ENCODE data around the gene PIP5KL1.

- TF ChIP-seq EZH2phosphoT487 (IDR thresholded peaks at IDR 0.05; ENCODE audit: borderline replicate concordance, low read length) (no peak), EZH2 (IDR thresholded peaks at IDR 0.05; ENCODE audit: low read length, unreplicated experiment) (no peak), CTCF (conservative IDR thresholded peaks at IDR 0.05; ENCODE audit: low read depth, low read length) (no peak)
Measured at GRCh38 chr9:127890053-127890452, 40.5 kb downstream of the PIP5KL1 start.
